ENCODE results near the gene RALGPS2.

RALGPS2 gene

GRCh38 chr1:178724728-178725465, at the start of gene RALGPS2:
Gene RALGPS2, plus strand, starts transcription at chr1:178725244. Its CDS starts 51,521 bp downstream, at chr1:178776765.
- peak; percentile 89 for DNase-seq

GRCh38 chr1:178679237-178679636, 45.8 kb upstream of the RALGPS2 start:
- DNase-seq = no peak

GRCh38 chr1:178682429-178682828, 42.6 kb upstream of the RALGPS2 start:
- no peak for DNase-seq

- DNase-seq = no peak
These were observed 42.2 kb upstream of the RALGPS2 start for GRCh38 chr1:178682886-178683285.

GRCh38 chr1:178683291-178683690, 41.8 kb upstream of the RALGPS2 start:
- no peak for DNase-seq

GRCh38 chr1:178684111-178684510, 40.9 kb upstream of the RALGPS2 start:
- no peak for DNase-seq

- no peak for DNase-seq
These were observed 40.5 kb upstream of the RALGPS2 start for GRCh38 chr1:178684542-178685000.

GRCh38 chr1:178686407-178686806, 38.6 kb upstream of the RALGPS2 start:
- DNase-seq = no peak

- DNase-seq = no peak
These were observed 36.8 kb upstream of the RALGPS2 start for GRCh38 chr1:178688244-178688643.

- DNase-seq = no peak
These were observed 35.3 kb upstream of the RALGPS2 start for GRCh38 chr1:178689769-178690168.

GRCh38 chr1:178690496-178690895, 34.5 kb upstream of the RALGPS2 start:
- no peak for DNase-seq

- no peak for DNase-seq
These were observed 32.3 kb upstream of the RALGPS2 start for GRCh38 chr1:178692564-178693327.

GRCh38 chr1:178693366-178693765, 31.7 kb upstream of the RALGPS2 start:
- no peak for DNase-seq

GRCh38 chr1:178694923-178695525, 30.0 kb upstream of the RALGPS2 start:
- DNase-seq = no peak

GRCh38 chr1:178702146-178702545, 22.9 kb upstream of the RALGPS2 start:
- no peak for DNase-seq

GRCh38 chr1:178704833-178705232, 20.2 kb upstream of the RALGPS2 start:
- no peak for DNase-seq

- DNase-seq = peak; percentile 48
These were observed 18.6 kb upstream of the RALGPS2 start for GRCh38 chr1:178706432-178706831.

- DNase-seq = no peak
These were observed 11.8 kb upstream of the RALGPS2 start for GRCh38 chr1:178713259-178713658.

GRCh38 chr1:178714453-178714852, 10.6 kb upstream of the RALGPS2 start:
- DNase-seq = no peak

GRCh38 chr1:178716111-178716510, 8.9 kb upstream of the RALGPS2 start:
- no peak for DNase-seq

- DNase-seq = no peak
These were observed 6.5 kb upstream of the RALGPS2 start for GRCh38 chr1:178718520-178718919.

GRCh38 chr1:178723546-178723945, 1.5 kb upstream of the RALGPS2 start:
- no peak for DNase-seq

GRCh38 chr1:178724376-178724727, 692 bp upstream of the RALGPS2 start:
- DNase-seq = no peak

All from right forelimb (tissue), 1 donor.